ENCODE measurements around the gene RNF157. TPM values are rescaled to one million over a fixed set of nuclear protein-coding genes. Genes with fewer than 3 reads are reported as not detected.

The RNF157 gene
- total and polyA plus RNA-seq, 9 of the 15 experiments (the other 6 are each of a cell fraction or from before 2014, with no cell fraction given) = 8.1 to 31.7 (median 20.8) TPM

GRCh38 chr17:76155988-76156661 is 84.2 kb downstream of the RNF157 start:
- DNase-seq (ENCODE audit: extremely low read depth in 1 of 4, low spot score in 3 of 4) = no peak
- ChIA-PET CTCF (ENCODE audit: low intra/inter-chr PET ratio) (no interaction called here), POLR2A (interaction anchor here (0.8 to 3.9 kb wide), 5 partner anchors 11 to 113 kb away, joined by 3 to 28 read pairs (median 6); partner anchors contain the start of gene FOXJ1)
- no peaks in the 10 kb centered on the region for H3K9me1 ChIP-seq (ENCODE audit: control insufficient read depth, insufficient read depth, low read length)
- no peak overlapping the region for H2AFZ ChIP-seq (ENCODE audit: low read depth, low read length)
- no peaks in the 10 kb centered on the region for H3K9me3 ChIP-seq (replicated peaks; ENCODE audit: control insufficient read depth, insufficient read depth, low read depth, low read length)
- no peak overlapping the region for H3K9ac ChIP-seq (ENCODE audit: insufficient read depth in 1 of 2, low read depth in 2 of 2, low read length in 2 of 2)
- 84% methylated on average over 12 of the region's 13 CpGs for WGBS (ENCODE audit: insufficient coverage, low coverage, missing lambda C conversion rate)
- intact Hi-C loops (cut with micrococcal nuclease) = no loop called here
- no peaks in the 10 kb centered on the region; a peak in 1 of 5 replicates for H3K4me1 ChIP-seq (replicated peaks in 1 of 2; ENCODE audit: control insufficient read depth in 2 of 2, insufficient read depth in 2 of 2, low read length in 2 of 2)
- H3K4me2 ChIP-seq (ENCODE audit: insufficient read depth, low read length) = no peak overlapping the region
- H3K27me3 ChIP-seq (ENCODE audit: control insufficient read depth in 2 of 2, insufficient read depth in 2 of 2, low read length in 2 of 2) = no peaks in the 10 kb centered on the region
- no peak for FAIRE-seq
- peaks cover 83% of the 10 kb centered on the region for H3K36me3 ChIP-seq (ENCODE audit: control insufficient read depth, insufficient read depth, low read length)
- no TSS peak for BruUV-seq (replicated peaks)
- in situ Hi-C loops (cut with MboI) = no loop called here
- ATAC-seq = no peak
- no peaks in the 10 kb centered on the region for H4K20me1 ChIP-seq (replicated peaks; ENCODE audit: control insufficient read depth, insufficient read depth, low read length)
- H3K4me3 ChIP-seq = no peak overlapping the region
- no peak overlapping the region for H3K27ac ChIP-seq (ENCODE audit: extremely low read depth, low read depth, low read length)
- H3K79me2 ChIP-seq (ENCODE audit: control insufficient read depth, insufficient read depth, low read length) = no peaks in the 10 kb centered on the region
- TF ChIP-seq STAT5A (IDR thresholded peaks at IDR 0.05; ENCODE audit: borderline replicate concordance, low read length) (no peak), POLR2H (tag; IDR thresholded peaks at IDR 0.05; ENCODE audit: low read depth) (no peak), U2AF2 (optimal IDR thresholded peaks at IDR 0.05; ENCODE audit: low read depth, low read length) (no peak), ZNF518B (CRISPR knock-in tag; IDR thresholded peaks at IDR 0.05) (no peak), GTF3C2 (IDR thresholded peaks at IDR 0.05; ENCODE audit: borderline replicate concordance, extremely low read depth, insufficient read length) (no peak), SAFB (IDR thresholded peaks at IDR 0.05; ENCODE audit: borderline replicate concordance, low read depth, low read length) (no peak), CUX1 (CRISPR knock-in tag; IDR thresholded peaks at IDR 0.05) (no peak), PRMT5 (CRISPR knock-in tag; IDR thresholded peaks at IDR 0.05) (no peak), RBM34 (IDR thresholded peaks at IDR 0.05; ENCODE audit: borderline replicate concordance, insufficient read depth, low read length) (no peak)
